GM12872 (cell line): ENCODE data around the gene SMIM10L2A.

Experiments
- CTCF ChIP-seq: IDR thresholded peaks from 3 replicates; pipeline ENCODE4 v1.5.1; 2011; ENCODE audit warnings: low read depth, mild to moderate bottlenecking, low read length, moderate library complexity; ENCODE audit not compliant: insufficient read depth

SMIM10L2A gene

GRCh38 chrX:135425026-135425965 lies 3.6 kb downstream of the SMIM10L2A start:
- TF ChIP-seq CTCF: no peak

- no peak for TF ChIP-seq CTCF
These were observed 7.7 kb downstream of the SMIM10L2A start for GRCh38 chrX:135429429-135429828.

GRCh38 chrX:135431886-135432285 lies 10.1 kb downstream of the SMIM10L2A start:
- TF ChIP-seq CTCF: no peak

- TF ChIP-seq CTCF: no peak
These were observed 10.7 kb downstream of the SMIM10L2A start for GRCh38 chrX:135432453-135432852.

GRCh38 chrX:135432881-135433521 lies 11.3 kb downstream of the SMIM10L2A start:
- TF ChIP-seq CTCF: no peak

GRCh38 chrX:135433531-135434257 lies 11.9 kb downstream of the SMIM10L2A start:
- no peak for TF ChIP-seq CTCF
